ENCODE results near the gene CAMTA1.

GRCh38 chr1:7438396-7438785, 653.1 kb downstream of the CAMTA1 start:
- TF ChIP-seq POLR2A (IDR thresholded peaks at IDR 0.05) (no peak), POLR2AphosphoS5 (IDR thresholded peaks at IDR 0.05) (no peak), CTCF (IDR thresholded peaks at IDR 0.05) (no peak)

All from prostate gland (tissue), 2 donors.